ENCODE measurements around the gene FCHSD2. TPM values are rescaled to one million over a fixed set of nuclear protein-coding genes. Genes with fewer than 3 reads are reported as not detected.
A peak's percentile ranks its signal among the peaks of the same experiment; 100 is the strongest.

The FCHSD2 gene
- total RNA-seq, 2 donors from 2014 or later, result 41.1 to 45.0 TPM

- no peaks in the 10 kb centered on the region for H3K4me1 Mint-ChIP-seq
- ATAC-seq, result no peak
- H3K9me3 ChIP-seq (ENCODE audit: control insufficient read depth, low read length, poor library complexity, severe bottlenecking), result no peaks in the 10 kb centered on the region
Observed at GRCh38 chr11:73164803-73165540, 22.9 kb upstream of the FCHSD2 start.

DNA sequence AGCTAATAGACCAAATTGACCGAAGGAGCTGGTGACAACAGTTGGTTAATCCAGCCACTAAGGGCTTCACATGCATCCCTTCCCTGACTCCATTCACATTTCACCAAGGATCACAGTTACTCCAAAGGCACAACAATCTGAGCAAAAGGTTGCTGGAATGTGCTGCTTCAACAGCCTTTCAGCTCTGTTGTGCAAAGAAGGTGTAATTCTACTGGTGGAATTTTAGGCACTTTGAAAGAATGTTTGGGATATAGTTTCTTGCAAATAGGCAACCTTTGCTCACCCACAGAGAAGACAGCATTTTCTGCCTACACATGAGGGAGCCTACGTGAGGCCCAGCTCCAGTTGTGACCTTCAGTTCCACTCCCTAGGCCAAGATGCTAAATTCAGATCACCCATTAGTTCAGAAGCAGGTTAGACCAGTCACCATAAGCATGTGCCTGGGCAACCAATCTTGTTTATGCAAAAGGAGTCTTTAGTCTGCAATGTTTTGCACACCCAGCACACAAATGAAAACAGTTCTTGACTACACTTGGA, 21.6 kb upstream of the FCHSD2 start:
- Mint-ChIP-seq H3K27ac (no peak overlapping the region), H3K4me1 (no peaks in the 10 kb centered on the region), H3K27me3 (peaks cover 3% of the 10 kb centered on the region), H3K4me3 (no peak overlapping the region), H3K36me3 (ENCODE audit: low read depth) (peaks cover 2% of the 10 kb centered on the region)
- DNase-seq (no peak), ATAC-seq (no peak)
- H3K9me3 ChIP-seq (ENCODE audit: control insufficient read depth, low read length, poor library complexity, severe bottlenecking), result no peaks in the 10 kb centered on the region

More at GRCh38 chr11:73164803-73165540, 22.9 kb upstream of the FCHSD2 start:
- Mint-ChIP-seq H3K27me3 (peaks cover 6% of the 10 kb centered on the region), H3K4me3 (no peak overlapping the region), H3K36me3 (ENCODE audit: low read depth) (peaks cover 4% of the 10 kb centered on the region), H3K27ac (no peak overlapping the region)
- DNase-seq, result no peak

DNA sequence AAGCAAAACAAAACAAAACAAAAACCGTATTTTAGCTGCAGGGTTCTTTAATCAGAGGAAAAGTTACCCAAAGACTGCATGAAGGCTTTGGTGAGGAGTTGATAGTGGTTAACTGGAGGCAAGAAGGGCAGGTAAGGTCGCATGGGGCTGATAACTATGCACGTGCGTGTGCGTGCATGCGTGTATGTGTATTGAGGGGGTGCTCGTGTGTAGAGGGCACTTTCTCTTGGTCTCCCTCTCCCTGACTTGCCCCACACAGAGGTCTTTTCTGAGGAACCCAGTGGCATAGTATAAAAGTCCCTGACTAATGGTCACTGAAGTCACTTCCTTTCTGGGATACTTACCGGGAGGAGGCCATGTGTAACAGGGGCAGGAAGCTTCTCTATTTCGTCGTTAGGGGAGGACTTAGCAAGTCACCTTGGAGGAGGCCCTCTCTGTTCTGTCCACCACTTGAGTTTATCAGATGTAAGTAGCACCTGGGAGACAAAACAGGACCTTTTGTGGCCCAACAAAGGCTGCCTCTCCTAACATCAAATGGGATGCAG, 20.1 kb upstream of the FCHSD2 start:
- Mint-ChIP-seq H3K27me3 (no peaks in the 10 kb centered on the region), H3K4me1 (no peaks in the 10 kb centered on the region), H3K36me3 (ENCODE audit: low read depth) (no peaks in the 10 kb centered on the region), H3K27ac (no peak overlapping the region), H3K4me3 (no peak overlapping the region)
- DNase-seq, result no peak
- no peaks in the 10 kb centered on the region for H3K9me3 ChIP-seq (ENCODE audit: control insufficient read depth, low read length, poor library complexity, severe bottlenecking)
- ATAC-seq, result no peak

- Mint-ChIP-seq H3K27ac (no peak overlapping the region), H3K4me3 (no peak overlapping the region), H3K36me3 (ENCODE audit: low read depth) (no peaks in the 10 kb centered on the region), H3K4me1 (peaks cover 9% of the 10 kb centered on the region), H3K27me3 (no peaks in the 10 kb centered on the region)
- no peaks in the 10 kb centered on the region for H3K9me3 ChIP-seq (ENCODE audit: control insufficient read depth, low read length, poor library complexity, severe bottlenecking)
- ATAC-seq (no peak), DNase-seq (no peak)
Observed at GRCh38 chr11:73160005-73160760, 18.1 kb upstream of the FCHSD2 start.

GRCh38 chr11:73159297-73159696, 17.2 kb upstream of the FCHSD2 start:
- no peak overlapping the region for H3K4me3 Mint-ChIP-seq
- no peaks in the 10 kb centered on the region for H3K36me3 Mint-ChIP-seq (ENCODE audit: low read depth)
- peaks cover 15% of the 10 kb centered on the region for H3K4me1 Mint-ChIP-seq
- no peak for DNase-seq
- no peaks in the 10 kb centered on the region for H3K27me3 Mint-ChIP-seq
- no peak for ATAC-seq
- no peak overlapping the region for H3K27ac Mint-ChIP-seq
- H3K9me3 ChIP-seq (ENCODE audit: control insufficient read depth, low read length, poor library complexity, severe bottlenecking), result no peaks in the 10 kb centered on the region

- ATAC-seq (no peak), DNase-seq (no peak)
- no peaks in the 10 kb centered on the region for H3K36me3 Mint-ChIP-seq (ENCODE audit: low read depth)
- no peaks in the 10 kb centered on the region for H3K9me3 ChIP-seq (ENCODE audit: control insufficient read depth, low read length, poor library complexity, severe bottlenecking)
- H3K4me3 Mint-ChIP-seq, result no peak overlapping the region
- H3K4me1 Mint-ChIP-seq, result peaks cover 23% of the 10 kb centered on the region
- no peak overlapping the region for H3K27ac Mint-ChIP-seq
- H3K27me3 Mint-ChIP-seq, result no peaks in the 10 kb centered on the region
Observed at GRCh38 chr11:73158356-73159051, 16.4 kb upstream of the FCHSD2 start.

DNA sequence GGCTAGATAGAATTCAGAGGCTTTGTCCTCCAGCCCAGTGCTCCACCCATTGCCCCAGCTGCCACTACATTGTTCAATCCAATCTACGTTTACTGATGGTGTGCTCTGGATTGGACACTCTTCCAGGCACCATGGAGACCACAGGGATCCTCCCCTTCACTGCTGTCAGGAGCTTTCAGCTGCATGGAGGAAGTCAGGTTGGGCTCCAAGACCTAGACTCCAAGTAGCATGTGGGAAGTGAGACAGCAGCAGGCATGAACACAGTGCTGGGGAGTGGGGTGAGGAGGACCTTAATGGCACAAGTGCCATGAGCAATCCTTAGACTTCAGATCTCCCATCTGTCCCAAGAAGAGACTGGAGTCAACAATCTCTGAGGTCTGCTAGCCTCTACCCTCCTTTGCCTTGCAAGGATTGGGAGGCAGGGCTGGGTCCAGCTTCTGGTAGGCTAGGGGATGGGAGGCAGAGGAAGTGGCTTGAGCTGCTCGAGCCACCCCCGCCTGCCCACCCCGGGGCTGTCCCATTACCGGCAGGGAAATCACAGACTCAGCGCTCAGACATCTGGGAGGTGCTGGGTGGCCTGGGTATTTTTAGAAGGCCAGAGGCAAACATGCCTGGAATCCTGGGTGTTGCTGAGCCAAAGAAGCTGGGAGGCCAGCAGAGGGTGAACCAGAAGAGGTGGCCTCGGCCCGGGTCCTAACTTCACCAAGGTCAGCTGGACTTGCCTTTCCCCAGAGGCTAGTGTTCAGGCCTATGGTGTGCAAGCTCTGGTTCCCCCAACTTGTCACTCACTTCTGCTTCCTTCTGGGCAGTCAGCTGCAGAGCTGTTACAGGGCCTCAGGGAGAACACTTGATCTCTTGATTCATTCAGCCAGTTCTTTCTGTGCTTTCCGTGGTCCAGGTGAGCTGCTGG, 15.2 kb upstream of the FCHSD2 start:
- H3K4me1 Mint-ChIP-seq, result peaks cover 35% of the 10 kb centered on the region
- no peaks in the 10 kb centered on the region for H3K27me3 Mint-ChIP-seq
- no peaks in the 10 kb centered on the region for H3K36me3 Mint-ChIP-seq (ENCODE audit: low read depth)
- H3K9me3 ChIP-seq (ENCODE audit: control insufficient read depth, low read length, poor library complexity, severe bottlenecking), result no peaks in the 10 kb centered on the region
- no peak overlapping the region for H3K27ac Mint-ChIP-seq
- no peak for ATAC-seq
- H3K4me3 Mint-ChIP-seq, result no peak overlapping the region
- no peak for DNase-seq

- Mint-ChIP-seq H3K36me3 (ENCODE audit: low read depth) (no peaks in the 10 kb centered on the region), H3K4me3 (no peak overlapping the region), H3K27ac (no peak overlapping the region), H3K4me1 (peaks cover 38% of the 10 kb centered on the region), H3K27me3 (no peaks in the 10 kb centered on the region)
- DNase-seq (no peak), ATAC-seq (no peak)
- H3K9me3 ChIP-seq (ENCODE audit: control insufficient read depth, low read length, poor library complexity, severe bottlenecking), result no peaks in the 10 kb centered on the region
Observed at GRCh38 chr11:73156686-73157085, 14.6 kb upstream of the FCHSD2 start.

DNA sequence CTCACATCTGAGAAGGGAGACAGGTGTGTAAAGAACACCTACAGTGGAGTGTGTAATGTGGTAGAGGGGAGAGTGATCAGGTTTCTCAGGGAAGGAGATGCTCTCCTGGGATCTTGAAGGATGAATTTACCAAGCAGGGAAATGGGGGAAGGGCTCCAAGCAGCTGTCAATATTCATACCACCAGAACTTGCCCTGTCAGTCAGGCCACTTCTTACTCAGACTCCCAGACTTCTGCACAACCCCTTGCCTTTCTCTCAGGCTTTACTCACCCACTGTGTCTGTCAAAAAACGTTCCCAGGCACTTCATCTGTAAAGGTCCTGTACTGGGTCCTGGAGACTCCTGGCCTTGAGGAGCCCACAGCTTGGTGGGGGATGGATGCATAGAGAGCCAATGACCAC, 14.0 kb upstream of the FCHSD2 start:
- Mint-ChIP-seq H3K27me3 (no peaks in the 10 kb centered on the region), H3K36me3 (ENCODE audit: low read depth) (no peaks in the 10 kb centered on the region), H3K27ac (no peak overlapping the region), H3K4me1 (peaks cover 40% of the 10 kb centered on the region), H3K4me3 (no peak overlapping the region)
- ATAC-seq (no peak), DNase-seq (no peak)
- no peaks in the 10 kb centered on the region for H3K9me3 ChIP-seq (ENCODE audit: control insufficient read depth, low read length, poor library complexity, severe bottlenecking)

GRCh38 chr11:73155102-73155501, 13.0 kb upstream of the FCHSD2 start:
- no peaks in the 10 kb centered on the region for H3K36me3 Mint-ChIP-seq (ENCODE audit: low read depth)
- no peak overlapping the region for H3K4me3 Mint-ChIP-seq
- DNase-seq, result no peak
- peaks cover 47% of the 10 kb centered on the region for H3K4me1 Mint-ChIP-seq
- no peak for ATAC-seq
- no peaks in the 10 kb centered on the region for H3K27me3 Mint-ChIP-seq
- no peaks in the 10 kb centered on the region for H3K9me3 ChIP-seq (ENCODE audit: control insufficient read depth, low read length, poor library complexity, severe bottlenecking)
- H3K27ac Mint-ChIP-seq, result peak overlapping the region; percentile 94

DNA sequence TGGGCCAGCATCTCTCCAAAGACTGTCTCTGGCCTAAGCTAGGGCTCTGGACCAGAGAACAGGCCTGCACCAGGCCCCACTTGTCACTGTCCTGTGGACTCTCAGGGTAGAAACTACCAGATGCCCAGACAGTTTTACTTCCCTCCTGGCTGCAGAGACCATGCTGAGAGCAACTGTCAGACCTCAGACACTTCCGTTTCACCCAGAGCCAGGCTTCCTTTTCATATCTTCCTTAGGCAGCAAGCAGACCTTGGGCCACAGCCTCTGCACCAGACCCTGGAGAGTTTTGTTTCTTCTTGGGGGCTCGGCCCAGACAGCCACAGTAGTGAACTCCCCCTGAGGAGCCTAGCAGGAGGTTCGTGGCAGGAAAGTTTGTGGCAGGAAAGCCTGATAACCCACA, 12.1 kb upstream of the FCHSD2 start:
- Mint-ChIP-seq H3K27ac (peak overlapping the region; percentile 94), H3K27me3 (no peaks in the 10 kb centered on the region), H3K4me3 (peak overlapping the region; percentile 73), H3K4me1 (peaks cover 49% of the 10 kb centered on the region), H3K36me3 (ENCODE audit: low read depth) (no peaks in the 10 kb centered on the region)
- no peaks in the 10 kb centered on the region for H3K9me3 ChIP-seq (ENCODE audit: control insufficient read depth, low read length, poor library complexity, severe bottlenecking)
- DNase-seq, result no peak
- ATAC-seq, result peak; percentile 72

DNA sequence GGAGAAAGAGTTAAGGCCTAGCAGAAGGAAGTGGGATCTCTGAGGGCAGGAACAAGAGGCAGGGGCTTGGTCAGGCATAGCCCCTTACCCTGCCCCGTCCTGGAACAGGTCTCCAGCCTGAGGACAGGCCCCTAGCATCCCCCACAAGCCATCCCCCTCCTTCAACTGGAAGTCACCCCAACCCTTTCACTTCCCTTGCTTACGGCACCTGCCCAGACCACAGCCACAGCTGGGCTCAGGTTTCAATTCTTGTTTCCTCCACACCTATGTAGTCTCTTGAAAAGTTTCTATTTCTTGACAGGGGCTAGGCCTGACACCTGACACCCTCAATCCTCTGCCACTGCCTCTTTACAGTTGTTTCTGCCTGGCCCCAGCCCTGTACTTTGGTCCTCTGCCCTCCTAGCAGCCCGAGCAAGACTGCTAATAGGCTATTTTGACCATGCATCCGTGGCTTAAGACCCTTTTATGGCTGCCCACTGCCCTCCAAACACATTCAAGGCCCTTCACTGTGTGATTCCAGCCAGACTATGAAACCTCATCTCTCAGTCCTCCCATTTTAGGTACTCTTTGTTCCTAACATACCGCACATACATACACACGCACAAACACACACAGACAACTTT, 10.9 kb upstream of the FCHSD2 start:
- H3K36me3 Mint-ChIP-seq (ENCODE audit: low read depth), result no peaks in the 10 kb centered on the region
- H3K4me3 Mint-ChIP-seq, result peak overlapping the region; percentile 71
- peak overlapping the region; percentile 94 for H3K27ac Mint-ChIP-seq
- DNase-seq (no peak), ATAC-seq (peak; percentile 80)
- no peaks in the 10 kb centered on the region for H3K27me3 Mint-ChIP-seq
- no peaks in the 10 kb centered on the region for H3K9me3 ChIP-seq (ENCODE audit: control insufficient read depth, low read length, poor library complexity, severe bottlenecking)
- peaks cover 49% of the 10 kb centered on the region for H3K4me1 Mint-ChIP-seq
